Thoracic aorta (tissue), 2 donors: Measurements from ENCODE around the gene FOXO3. TPM values are rescaled to one million over a fixed set of nuclear protein-coding genes. Genes with fewer than 3 reads are reported as not detected.

Source experiments
- ATAC-seq: fragments of 150-250 bp; one replicate; pipeline ENCODE4 v1.8.0; 2017; ENCODE audit warnings: low read depth; ENCODE audit not compliant: insufficient number of reproducible peaks, low FRiP score
- DNase-seq: peaks from one replicate; pipeline ENCODE4 v3.0.0-alpha.2; 2020; ENCODE audit warnings: low spot score
- H3K27ac ChIP-seq, 2 donors: fragments of 200-600 bp; sonication (generic); 1 replicate in 1 of 2; 2 replicates in 1 of 2; pipeline ENCODE4 v1.5.1; 2016; ENCODE audit warnings: mild to moderate bottlenecking in 2 of 2, moderate library complexity in 2 of 2
- H3K27me3 ChIP-seq: fragments of 200-600 bp; sonication (generic); replicated peaks from 2 replicates; pipeline ENCODE4 v1.6.0; 2016; ENCODE audit warnings: mild to moderate bottlenecking; ENCODE audit not compliant: insufficient read depth
- H3K36me3 ChIP-seq: fragments of 200-600 bp; sonication (generic); one replicate; pipeline ENCODE4 v1.5.1; 2016
- H3K4me1 ChIP-seq, 2 donors: fragments of 200-600 bp; sonication (generic); 1 replicate in 1 of 2; 2 replicates in 1 of 2; pipeline versions ENCODE4 v1.5.1 to v1.6.0; 2016; ENCODE audit warnings: low read depth in 2 of 2, mild to moderate bottlenecking in 1 of 2; ENCODE audit not compliant: control insufficient read depth in 1 of 2
- H3K4me3 ChIP-seq: fragments of 200-600 bp; sonication (generic); 2 replicates; pipeline ENCODE4 v1.5.1; 2016; ENCODE audit warnings: mild to moderate bottlenecking
- H3K9me3 ChIP-seq: fragments of 200-600 bp; sonication (generic); 2 replicates; pipeline ENCODE4 v1.5.1; 2016
- CTCF ChIP-seq: fragments of 200-600 bp; sonication (generic); IDR thresholded peaks from one replicate; pipeline ENCODE4 v1.5.1; 2019; ENCODE audit warnings: antibody characterized with exemption
- total RNA-seq, 2 donors: library from RNA; depleted of rRNA; stranded (reverse); fragments of >200 nt; gene quantifications; one replicate each; pipeline versions ENCODE4 v1.1.0 to v1.2.3, GENCODE V29; 2016

FOXO3 gene
- total RNA-seq, 2 donors from 2014 or later, result 106 to 149 TPM

- no peak overlapping the region for H3K27ac ChIP-seq
- peaks cover 62 to 92% of the 10 kb centered on the region in 2 donors for H3K4me1 ChIP-seq
- no peak for ATAC-seq
- H3K9me3 ChIP-seq, result no peaks in the 10 kb centered on the region
- DNase-seq, result no peak
- TF ChIP-seq CTCF, result no peak
- H3K27me3 ChIP-seq, result no peaks in the 10 kb centered on the region
- no peaks in the 10 kb centered on the region for H3K36me3 ChIP-seq
- H3K4me3 ChIP-seq, result no peak overlapping the region
Measured at GRCh38 chr6:108625581-108625980, 64.9 kb downstream of the FOXO3 start.

DNA sequence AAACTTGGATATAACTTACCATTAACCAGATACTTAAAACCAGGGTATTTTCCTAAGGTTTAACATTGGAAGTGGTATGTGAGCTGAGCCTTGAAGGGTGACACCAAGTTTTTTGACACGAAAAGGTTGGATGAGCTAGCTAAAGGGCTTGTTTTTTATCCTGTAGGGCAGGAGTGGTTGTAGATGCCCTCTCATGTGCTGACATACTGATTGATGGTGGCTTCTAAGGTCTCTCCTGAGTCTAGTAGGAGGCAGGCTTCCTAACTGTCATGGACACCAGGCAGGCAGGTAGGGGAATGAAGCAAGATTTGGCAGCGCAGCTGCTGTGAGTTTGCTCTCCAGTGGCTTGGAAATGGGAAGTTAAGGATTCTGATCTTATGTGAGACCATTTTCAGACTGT is 66.1 kb downstream of the FOXO3 start:
- ATAC-seq, result no peak
- DNase-seq, result no peak
- Histone ChIP-seq H3K27me3 (no peaks in the 10 kb centered on the region), H3K36me3 (no peaks in the 10 kb centered on the region), H3K4me3 (no peak overlapping the region), H3K4me1 (peaks cover 62 to 92% of the 10 kb centered on the region in 2 donors), H3K27ac (no peak overlapping the region), H3K9me3 (no peaks in the 10 kb centered on the region)
- no peak for TF ChIP-seq CTCF

DNA sequence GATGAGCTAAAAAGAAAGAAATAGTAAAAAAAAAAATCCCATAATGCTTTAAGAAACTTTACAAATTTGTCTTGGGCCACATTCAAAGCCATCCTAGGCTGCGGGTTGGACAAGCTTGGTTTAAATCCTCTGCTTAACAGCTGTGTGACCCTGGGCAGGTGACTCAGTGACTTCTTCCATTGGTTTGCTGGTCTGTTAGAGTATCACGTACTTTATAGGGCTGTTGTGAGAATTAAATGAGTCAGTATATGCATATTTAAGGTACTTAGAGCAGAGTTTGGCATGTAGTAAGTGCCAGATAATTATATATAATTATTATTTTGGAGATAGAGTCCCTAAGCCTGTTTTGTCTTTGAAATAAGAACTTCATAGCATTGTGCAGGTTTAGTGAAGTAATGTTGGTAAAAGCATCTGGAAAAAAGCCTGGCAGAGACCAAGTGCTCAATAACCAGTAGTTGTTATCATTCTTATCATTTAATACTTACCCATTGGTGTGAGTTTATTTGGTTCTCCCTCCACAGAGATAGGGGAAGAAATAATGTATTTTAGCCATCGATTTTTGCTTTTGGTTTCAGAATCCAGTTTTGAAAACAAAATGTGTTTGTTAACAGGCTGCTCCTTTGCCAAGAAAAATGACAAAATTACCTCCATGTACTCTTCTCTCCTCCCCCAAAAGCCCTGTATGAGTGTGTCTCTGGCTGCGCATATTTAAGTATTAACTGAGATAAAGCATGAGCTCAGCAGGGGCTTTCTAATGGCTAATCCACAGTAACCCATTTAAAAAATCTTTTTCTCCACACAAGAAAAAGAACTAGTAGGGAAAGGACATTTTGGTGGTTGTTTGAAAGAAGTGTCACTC is 67.2 kb downstream of the FOXO3 start:
- no peak for DNase-seq
- no peak overlapping the region for H3K27ac ChIP-seq
- peaks cover 59 to 92% of the 10 kb centered on the region in 2 donors for H3K4me1 ChIP-seq
- ATAC-seq, result no peak
- no peak overlapping the region for H3K4me3 ChIP-seq
- no peaks in the 10 kb centered on the region for H3K36me3 ChIP-seq
- TF ChIP-seq CTCF, result no peak
- no peaks in the 10 kb centered on the region for H3K27me3 ChIP-seq
- H3K9me3 ChIP-seq, result no peaks in the 10 kb centered on the region

- DNase-seq (no peak), ATAC-seq (no peak)
Measured at GRCh38 chr6:108630050-108630714, 69.5 kb downstream of the FOXO3 start.

More at GRCh38 chr6:108630050-108630714, 69.5 kb downstream of the FOXO3 start:
- TF ChIP-seq CTCF, result no peak
- H3K9me3 ChIP-seq, result no peaks in the 10 kb centered on the region
- peaks cover 47 to 86% of the 10 kb centered on the region in 2 donors for H3K4me1 ChIP-seq
- no peak overlapping the region for H3K27ac ChIP-seq
- H3K4me3 ChIP-seq, result no peak overlapping the region
- H3K36me3 ChIP-seq, result no peaks in the 10 kb centered on the region
- no peaks in the 10 kb centered on the region for H3K27me3 ChIP-seq
